DND-41 (cell line): ENCODE data around the gene TTC19.
"Not testable (repeated sequence)": the region's sequence is repeated elsewhere in the genome, so short reads cannot be mapped to it uniquely, and the experiment has no call there.

Experiments used
- ATAC-seq: fragments of 200-7000 bp; cut with Tn5 transposase; 3 replicates; pipeline ENCODE4 v1.9.1; 2021; ENCODE audit warnings: low read depth; ENCODE audit not compliant: insufficient read depth
- DNase-seq: peaks from one replicate; pipeline ENCODE4 v3.0.0-alpha.2; 2020
- H2AFZ ChIP-seq: 2 replicates; pipeline ENCODE4 v1.6.0; 2012; ENCODE audit warnings: low read depth, low read length
- H3K27ac ChIP-seq: 2 replicates; pipeline ENCODE4 v1.5.1; 2012; ENCODE audit warnings: low read length, inconsistent platforms
- H3K27me3 ChIP-seq: fragments of 200-600 bp; sonication (generic); 2 replicates; pipeline ENCODE4 v1.6.0; 2012; ENCODE audit warnings: low read length, mild to moderate bottlenecking, inconsistent platforms; ENCODE audit not compliant: insufficient read depth, poor library complexity
- H3K36me3 ChIP-seq: 2 replicates; pipeline ENCODE4 v1.5.1; 2012; ENCODE audit warnings: low read length, inconsistent platforms; ENCODE audit not compliant: insufficient read depth
- H3K4me1 ChIP-seq: 2 replicates; pipeline ENCODE4 v1.5.1; 2012; ENCODE audit warnings: mild to moderate bottlenecking, low read length; ENCODE audit not compliant: insufficient read depth
- H3K4me2 ChIP-seq: 2 replicates; pipeline ENCODE4 v1.6.0; 2012; ENCODE audit warnings: mild to moderate bottlenecking, moderate library complexity, low read length, inconsistent platforms; ENCODE audit not compliant: insufficient read depth
- H3K4me3 ChIP-seq, 2 experiments: fragments of 200-600 bp in 1 of 2; shearing (Covaris generic) in 1 of 2; 2 replicates each; pipeline ENCODE4 v1.5.1; 2012 to 2016; ENCODE audit warnings: inconsistent platforms in 2 of 2, low read length in 2 of 2, mild to moderate bottlenecking in 2 of 2, low read depth in 1 of 2, moderate library complexity in 1 of 2
- H3K79me2 ChIP-seq: 2 replicates; pipeline ENCODE4 v1.6.0; 2012; ENCODE audit warnings: low read length, inconsistent platforms; ENCODE audit not compliant: insufficient read depth
- H3K9ac ChIP-seq: 2 replicates; pipeline ENCODE4 v1.6.0; 2012; ENCODE audit warnings: low read depth, mild to moderate bottlenecking, inconsistent platforms, low read length, moderate library complexity
- H3K9me3 ChIP-seq: 2 replicates; pipeline ENCODE4 v1.5.1; 2012; ENCODE audit warnings: low read length, moderate library complexity, mild to moderate bottlenecking, inconsistent platforms; ENCODE audit not compliant: insufficient read depth, severe bottlenecking
- H4K20me1 ChIP-seq: 2 replicates; pipeline ENCODE4 v1.6.0; 2012; ENCODE audit warnings: low read length; ENCODE audit not compliant: insufficient read depth
- CTCF ChIP-seq: IDR thresholded peaks from 2 replicates; pipeline ENCODE4 v1.5.1; 2012; ENCODE audit warnings: borderline replicate concordance, low read length, moderate library complexity, mild to moderate bottlenecking; ENCODE audit not compliant: poor library complexity, severe bottlenecking; ENCODE audit errors: extremely low read depth
- EZH2 ChIP-seq: IDR thresholded peaks from 3 replicates; pipeline ENCODE4 v1.6.1; 2012; ENCODE audit warnings: borderline replicate concordance, low read depth, mild to moderate bottlenecking, moderate library complexity, low read length, inconsistent platforms; ENCODE audit not compliant: severe bottlenecking

Gene TTC19

GRCh38 chr17:15973016-15973415, 26.6 kb upstream of the TTC19 start:
- no peak overlapping the region for H3K4me2 ChIP-seq
- H3K27ac ChIP-seq = no peak overlapping the region
- H4K20me1 ChIP-seq = no peaks in the 10 kb centered on the region
- no peak for TF ChIP-seq CTCF
- no peak for TF ChIP-seq EZH2
- H3K9ac ChIP-seq = no peak overlapping the region
- H2AFZ ChIP-seq = no peak overlapping the region
- H3K4me3 ChIP-seq = no peak overlapping the region
- no peaks in the 10 kb centered on the region for H3K27me3 ChIP-seq
- DNase-seq (no peak), ATAC-seq (peak; percentile 69)
- H3K4me1 ChIP-seq = 0 out of 2 replicates have a peak, but pooled peaks cover 1% of the 10 kb centered on the region
- no peaks in the 10 kb centered on the region for H3K9me3 ChIP-seq
- peaks cover 9% of the 10 kb centered on the region; the same call in 1 of the 2 replicates for H3K36me3 ChIP-seq
- H3K79me2 ChIP-seq = no peaks in the 10 kb centered on the region

- no peak overlapping the region for H3K4me3 ChIP-seq
- no peak overlapping the region for H3K4me2 ChIP-seq
- H3K9ac ChIP-seq = no peak overlapping the region
- H3K9me3 ChIP-seq = no peaks in the 10 kb centered on the region
- DNase-seq = no peak
- H3K27ac ChIP-seq = no peak overlapping the region
- H4K20me1 ChIP-seq = no peaks in the 10 kb centered on the region
- TF ChIP-seq CTCF = no peak
- TF ChIP-seq EZH2 = no peak
- H3K27me3 ChIP-seq = no peaks in the 10 kb centered on the region
- H3K79me2 ChIP-seq = no peaks in the 10 kb centered on the region
- ATAC-seq = no peak
- no peak overlapping the region for H2AFZ ChIP-seq
- peaks cover 9% of the 10 kb centered on the region; the same call in 1 of the 2 replicates for H3K36me3 ChIP-seq
- no peaks in the 10 kb centered on the region for H3K4me1 ChIP-seq
Observed at GRCh38 chr17:15973834-15974233, 25.8 kb upstream of the TTC19 start.

GRCh38 chr17:15977894-15978293, 21.7 kb upstream of the TTC19 start:
- Histone ChIP-seq H4K20me1 (no peaks in the 10 kb centered on the region), H3K4me2 (no peak overlapping the region), H3K9ac (no peak overlapping the region), H3K9me3 (no peaks in the 10 kb centered on the region), H2AFZ (no peak overlapping the region), H3K4me1 (no peaks in the 10 kb centered on the region), H3K27ac (no peak overlapping the region), H3K79me2 (no peaks in the 10 kb centered on the region), H3K4me3 (no peak overlapping the region), H3K36me3 (peaks cover 34% of the 10 kb centered on the region), H3K27me3 (no peaks in the 10 kb centered on the region)
- TF ChIP-seq CTCF (no peak), EZH2 (no peak)
- ATAC-seq (no peak), DNase-seq (no peak)

GRCh38 chr17:15978606-15979005, 21.0 kb upstream of the TTC19 start:
- Histone ChIP-seq H3K4me1 (no peaks in the 10 kb centered on the region), H3K9ac (no peak overlapping the region), H3K79me2 (no peaks in the 10 kb centered on the region), H3K27ac (no peak overlapping the region), H3K9me3 (no peaks in the 10 kb centered on the region), H4K20me1 (no peaks in the 10 kb centered on the region), H3K27me3 (no peaks in the 10 kb centered on the region), H2AFZ (no peak overlapping the region), H3K4me2 (no peak overlapping the region), H3K4me3 (no peak overlapping the region), H3K36me3 (peaks cover 34% of the 10 kb centered on the region)
- no peak for ATAC-seq
- DNase-seq = no peak
- TF ChIP-seq EZH2 (no peak), CTCF (no peak)

GRCh38 chr17:15979013-15979412, 20.6 kb upstream of the TTC19 start:
- not testable (repeated sequence) for H3K27ac ChIP-seq, H3K4me2 ChIP-seq, H3K27me3 ChIP-seq, H4K20me1 ChIP-seq, H3K9ac ChIP-seq, H2AFZ ChIP-seq, H3K9me3 ChIP-seq, H3K79me2 ChIP-seq, H3K4me3 ChIP-seq, DNase-seq, ATAC-seq, H3K4me1 ChIP-seq
- peaks cover 37% of the 10 kb centered on the region for H3K36me3 ChIP-seq
